ENCODE measurements around the gene DNAJC22.
A peak's percentile ranks its signal among the peaks of the same experiment; 100 is the strongest.

The DNAJC22 gene

DNA sequence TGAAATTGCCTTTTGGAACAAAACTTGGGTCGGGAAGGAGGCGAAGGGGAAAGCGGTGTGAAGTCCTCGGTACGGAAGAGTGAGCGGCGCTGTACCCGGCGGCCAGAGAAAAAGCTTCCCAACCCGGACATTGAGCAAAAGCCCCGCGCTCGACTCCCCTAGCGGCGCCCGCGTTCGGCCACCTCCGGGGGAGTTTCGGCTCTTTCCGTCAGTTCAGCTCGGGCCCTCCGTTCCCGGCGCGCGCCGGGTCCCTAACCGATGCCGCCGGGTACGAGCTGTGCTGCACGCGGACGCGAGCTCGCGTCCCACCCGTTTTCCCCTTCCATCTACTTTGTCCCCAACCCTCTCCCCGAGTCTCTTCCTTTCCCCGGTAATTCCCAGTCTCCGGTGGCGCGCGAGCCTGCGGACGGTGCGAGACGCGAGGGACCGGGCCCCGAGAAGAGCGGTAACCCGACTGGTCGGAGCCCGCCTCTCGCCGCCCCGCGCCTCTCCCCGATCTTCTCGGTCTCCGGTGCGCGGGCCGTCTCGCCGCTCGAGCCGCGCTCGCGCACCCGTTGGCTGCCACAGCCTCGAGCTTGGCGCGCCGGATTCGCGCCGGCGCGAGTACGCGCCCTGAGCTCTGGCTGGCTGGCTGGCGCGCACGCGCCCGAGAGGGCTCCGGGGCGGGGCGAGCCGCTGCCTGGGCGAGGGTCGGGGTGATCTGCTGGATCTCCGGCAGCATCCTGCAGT lies 20.1 kb downstream of the DNAJC22 start:
- TF ChIP-seq SIN3A (IDR thresholded peaks at IDR 0.05; ENCODE audit: borderline replicate concordance, insufficient read depth, low read length): no peak
- TF ChIP-seq POLR2AphosphoS5 (IDR thresholded peaks at IDR 0.05; ENCODE audit: low read depth, low read length): no peak; the same call in 1 of the 2 replicates
- TF ChIP-seq, protein P1, sequence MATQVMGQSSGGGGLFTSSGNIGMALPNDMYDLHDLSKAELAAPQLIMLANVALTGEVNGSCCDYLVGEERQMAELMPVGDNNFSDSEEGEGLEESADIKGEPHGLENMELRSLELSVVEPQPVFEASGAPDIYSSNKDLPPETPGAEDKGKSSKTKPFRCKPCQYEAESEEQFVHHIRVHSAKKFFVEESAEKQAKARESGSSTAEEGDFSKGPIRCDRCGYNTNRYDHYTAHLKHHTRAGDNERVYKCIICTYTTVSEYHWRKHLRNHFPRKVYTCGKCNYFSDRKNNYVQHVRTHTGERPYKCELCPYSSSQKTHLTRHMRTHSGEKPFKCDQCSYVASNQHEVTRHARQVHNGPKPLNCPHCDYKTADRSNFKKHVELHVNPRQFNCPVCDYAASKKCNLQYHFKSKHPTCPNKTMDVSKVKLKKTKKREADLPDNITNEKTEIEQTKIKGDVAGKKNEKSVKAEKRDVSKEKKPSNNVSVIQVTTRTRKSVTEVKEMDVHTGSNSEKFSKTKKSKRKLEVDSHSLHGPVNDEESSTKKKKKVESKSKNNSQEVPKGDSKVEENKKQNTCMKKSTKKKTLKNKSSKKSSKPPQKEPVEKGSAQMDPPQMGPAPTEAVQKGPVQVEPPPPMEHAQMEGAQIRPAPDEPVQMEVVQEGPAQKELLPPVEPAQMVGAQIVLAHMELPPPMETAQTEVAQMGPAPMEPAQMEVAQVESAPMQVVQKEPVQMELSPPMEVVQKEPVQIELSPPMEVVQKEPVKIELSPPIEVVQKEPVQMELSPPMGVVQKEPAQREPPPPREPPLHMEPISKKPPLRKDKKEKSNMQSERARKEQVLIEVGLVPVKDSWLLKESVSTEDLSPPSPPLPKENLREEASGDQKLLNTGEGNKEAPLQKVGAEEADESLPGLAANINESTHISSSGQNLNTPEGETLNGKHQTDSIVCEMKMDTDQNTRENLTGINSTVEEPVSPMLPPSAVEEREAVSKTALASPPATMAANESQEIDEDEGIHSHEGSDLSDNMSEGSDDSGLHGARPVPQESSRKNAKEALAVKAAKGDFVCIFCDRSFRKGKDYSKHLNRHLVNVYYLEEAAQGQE (IDR thresholded peaks at IDR 0.05; ENCODE audit: insufficient read depth in 1 of 2, low read depth in 2 of 2, low read length in 2 of 2): no peak
- peak; percentile 69 for TF ChIP-seq FOXP2 (optimal IDR thresholded peaks at IDR 0.05; ENCODE audit: borderline replicate concordance, extremely low read depth, extremely low read length, insufficient read depth)
- TF ChIP-seq TAF1 (IDR thresholded peaks at IDR 0.05; ENCODE audit: borderline replicate concordance, insufficient read depth, low read length): peak; percentile 85; the same call in 1 of the 2 replicates

GRCh38 chr12:49367381-49368239 lies 20.9 kb downstream of the DNAJC22 start, which contains the start of gene SPATS2:
SPATS2 (plus strand) TSS chr12:49367462; CDS start chr12:49461013, 93,551 bp downstream.
- TF ChIP-seq FOXP2 (optimal IDR thresholded peaks at IDR 0.05; ENCODE audit: borderline replicate concordance, extremely low read depth, extremely low read length, insufficient read depth) (no peak), SIN3A (IDR thresholded peaks at IDR 0.05; ENCODE audit: borderline replicate concordance, insufficient read depth, low read length) (0 out of 2 replicates have a peak, but pooled peaks have one; percentile 32)

DNA sequence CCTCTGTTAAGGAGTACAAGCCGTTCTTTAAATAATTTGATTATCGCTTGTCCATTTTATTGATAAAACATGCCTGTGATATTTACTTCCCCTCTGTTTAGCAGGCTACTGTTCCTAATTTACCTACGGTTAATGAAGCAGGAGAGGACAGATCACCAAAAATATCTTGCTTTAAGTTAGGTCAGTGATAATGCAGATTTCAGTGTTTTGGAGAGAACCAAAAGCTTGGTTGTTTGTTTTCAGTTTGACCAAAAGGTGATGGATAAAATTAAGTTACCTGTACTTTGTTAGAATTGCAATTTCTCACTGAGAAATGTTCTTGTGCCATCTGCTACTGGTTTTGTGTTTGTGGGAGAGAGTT lies 21.5 kb downstream of the DNAJC22 start:
- no peak for TF ChIP-seq FOXP2 (optimal IDR thresholded peaks at IDR 0.05; ENCODE audit: borderline replicate concordance, extremely low read depth, extremely low read length, insufficient read depth)
- TF ChIP-seq SIN3A (IDR thresholded peaks at IDR 0.05; ENCODE audit: borderline replicate concordance, insufficient read depth, low read length): no peak
- TF ChIP-seq TAF1 (IDR thresholded peaks at IDR 0.05; ENCODE audit: borderline replicate concordance, insufficient read depth, low read length): no peak
- no peak for TF ChIP-seq POLR2AphosphoS5 (IDR thresholded peaks at IDR 0.05; ENCODE audit: low read depth, low read length)
- TF ChIP-seq, protein P1 (IDR thresholded peaks at IDR 0.05; ENCODE audit: insufficient read depth in 1 of 2, low read depth in 2 of 2, low read length in 2 of 2): no peak

DNA sequence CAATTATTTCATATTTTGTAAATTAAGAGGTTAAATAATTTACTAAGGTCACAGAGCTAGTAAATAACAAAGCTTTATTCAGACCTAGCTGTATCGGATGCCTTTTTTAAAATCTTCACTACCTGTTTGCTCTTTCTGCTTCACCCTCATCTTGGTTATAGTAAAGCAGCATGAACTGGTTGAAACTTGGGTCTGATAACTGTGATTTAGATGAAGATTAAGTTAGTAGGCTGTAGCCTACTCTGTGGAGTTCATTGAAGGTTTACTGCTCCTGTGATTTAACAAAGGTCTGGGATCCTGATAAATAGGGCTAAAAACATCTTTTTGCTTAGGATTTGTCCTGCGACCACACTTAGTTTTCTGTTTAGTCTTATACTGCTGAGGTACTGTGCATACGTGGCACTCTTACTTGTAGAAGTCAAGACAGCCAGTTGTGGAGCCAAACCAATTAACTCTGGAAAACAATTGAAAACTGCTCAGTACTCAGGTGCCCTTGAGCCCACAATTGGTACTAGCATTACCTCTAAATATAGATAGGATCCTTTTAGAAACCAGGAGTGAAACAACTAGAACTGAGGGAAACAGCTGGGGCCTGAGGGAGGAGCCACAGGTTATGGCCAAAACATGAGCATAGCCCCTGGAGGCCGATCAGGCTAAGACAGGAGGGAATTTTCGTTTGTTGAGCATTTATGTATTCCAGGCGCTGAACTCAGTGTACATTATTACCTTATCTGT lies 22.9 kb downstream of the DNAJC22 start:
- TF ChIP-seq FOXP2 (optimal IDR thresholded peaks at IDR 0.05; ENCODE audit: borderline replicate concordance, extremely low read depth, extremely low read length, insufficient read depth): no peak

- no peak for TF ChIP-seq FOXP2 (optimal IDR thresholded peaks at IDR 0.05; ENCODE audit: borderline replicate concordance, extremely low read depth, extremely low read length, insufficient read depth)
Measured at GRCh38 chr12:49370539-49370938, 23.9 kb downstream of the DNAJC22 start.

- TF ChIP-seq SIN3A (IDR thresholded peaks at IDR 0.05; ENCODE audit: borderline replicate concordance, insufficient read depth, low read length) (no peak), TAF1 (IDR thresholded peaks at IDR 0.05; ENCODE audit: borderline replicate concordance, insufficient read depth, low read length) (no peak), POLR2AphosphoS5 (IDR thresholded peaks at IDR 0.05; ENCODE audit: low read depth, low read length) (no peak), FOXP2 (optimal IDR thresholded peaks at IDR 0.05; ENCODE audit: borderline replicate concordance, extremely low read depth, extremely low read length, insufficient read depth) (no peak)
- TF ChIP-seq, protein P1 (IDR thresholded peaks at IDR 0.05; ENCODE audit: insufficient read depth in 1 of 2, low read depth in 2 of 2, low read length in 2 of 2): no peak
Measured at GRCh38 chr12:49375406-49375805, 28.7 kb downstream of the DNAJC22 start.

Data from PFSK-1 (cell line).